Mucosa of stomach (tissue), 1 donor: ENCODE measurements around the gene BBOX1.

ENCODE experiments used
- H3K27me3 ChIP-seq: one replicate; pipeline ENCODE4 v1.7.0; 2013; ENCODE audit warnings: mild to moderate bottlenecking, low read length; ENCODE audit not compliant: control insufficient read depth, insufficient read depth
- H3K36me3 ChIP-seq: one replicate; pipeline ENCODE4 v1.7.0; 2013; ENCODE audit warnings: low read length; ENCODE audit not compliant: control insufficient read depth, insufficient read depth
- H3K4me1 ChIP-seq: one replicate; pipeline ENCODE4 v1.7.0; 2013; ENCODE audit warnings: mild to moderate bottlenecking, low read length; ENCODE audit not compliant: control insufficient read depth, insufficient read depth
- H3K4me3 ChIP-seq: one replicate; pipeline ENCODE4 v1.7.0; 2013; ENCODE audit warnings: low read length
- H3K9ac ChIP-seq: one replicate; pipeline ENCODE4 v1.7.0; 2013; ENCODE audit warnings: mild to moderate bottlenecking, low read length, moderate library complexity
- H3K9me3 ChIP-seq: one replicate; pipeline ENCODE4 v1.7.0; 2013; ENCODE audit warnings: mild to moderate bottlenecking, low read length, moderate library complexity; ENCODE audit not compliant: control insufficient read depth
- donor health status: Pancreatic carcinoma.

The BBOX1 gene

DNA sequence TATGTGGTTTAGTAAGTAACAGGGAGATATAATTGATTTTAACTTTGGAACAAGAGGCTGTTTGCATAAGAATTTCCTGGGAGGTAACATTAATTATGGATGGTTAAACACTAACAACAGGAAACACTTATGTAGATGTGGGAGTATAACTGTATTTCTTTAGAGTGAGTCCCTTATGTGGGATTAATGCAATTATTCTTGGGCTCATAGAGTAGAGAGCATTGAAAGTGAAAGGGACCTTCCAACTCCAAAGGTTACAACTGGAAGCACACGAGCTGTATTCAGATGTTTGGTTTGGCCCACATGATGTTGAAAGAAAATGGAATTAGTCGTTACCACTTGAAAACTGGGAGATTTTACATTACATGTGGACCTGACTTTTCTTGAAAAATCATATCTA, 53.5 kb downstream of the BBOX1 start:
- Histone ChIP-seq H3K4me3 (no peak overlapping the region), H3K4me1 (no peaks in the 10 kb centered on the region), H3K36me3 (no peaks in the 10 kb centered on the region), H3K27me3 (no peaks in the 10 kb centered on the region), H3K9me3 (no peaks in the 10 kb centered on the region), H3K9ac (no peak overlapping the region)

DNA sequence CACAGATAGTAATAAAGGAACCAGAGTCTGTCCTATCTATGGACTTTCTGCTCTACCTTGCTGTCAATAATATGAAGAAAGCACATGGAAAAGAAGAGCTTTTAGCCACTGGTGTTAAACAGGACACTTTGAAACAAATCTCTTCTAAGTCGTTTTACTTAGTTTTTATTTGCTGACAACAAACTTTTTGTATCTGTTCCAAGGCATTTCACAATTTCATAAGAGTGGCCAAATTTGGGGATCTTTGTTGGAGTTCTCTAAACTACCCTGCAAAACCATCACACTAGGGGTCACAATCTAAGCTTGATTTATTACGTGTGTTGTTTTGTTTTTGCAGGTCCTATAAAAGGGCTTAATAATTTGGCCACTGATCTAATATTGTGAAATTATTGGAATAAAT, 54.4 kb downstream of the BBOX1 start:
- Histone ChIP-seq H3K4me3 (no peak overlapping the region), H3K9me3 (no peaks in the 10 kb centered on the region), H3K27me3 (no peaks in the 10 kb centered on the region), H3K36me3 (no peaks in the 10 kb centered on the region), H3K4me1 (no peaks in the 10 kb centered on the region), H3K9ac (no peak overlapping the region)

DNA sequence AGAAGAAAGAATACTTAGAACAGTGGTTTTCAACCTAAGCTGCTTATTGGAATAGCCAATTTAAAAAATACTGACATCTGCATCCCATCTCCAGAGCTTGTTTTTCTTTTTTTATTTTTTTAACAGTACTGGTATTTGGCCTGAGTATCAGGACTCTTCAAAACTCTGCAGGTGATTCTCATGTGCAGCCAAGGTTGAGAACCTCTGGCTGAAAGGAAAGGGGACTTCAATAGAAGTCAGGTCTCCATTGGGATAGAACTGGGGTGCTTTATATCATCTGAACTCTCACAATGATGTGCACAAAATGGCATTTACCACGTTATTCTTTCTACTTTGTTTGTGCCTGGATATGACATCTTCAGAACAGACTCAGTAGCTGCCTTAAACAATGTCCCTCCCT, 55.3 kb downstream of the BBOX1 start:
- H3K4me1 ChIP-seq = no peaks in the 10 kb centered on the region

DNA sequence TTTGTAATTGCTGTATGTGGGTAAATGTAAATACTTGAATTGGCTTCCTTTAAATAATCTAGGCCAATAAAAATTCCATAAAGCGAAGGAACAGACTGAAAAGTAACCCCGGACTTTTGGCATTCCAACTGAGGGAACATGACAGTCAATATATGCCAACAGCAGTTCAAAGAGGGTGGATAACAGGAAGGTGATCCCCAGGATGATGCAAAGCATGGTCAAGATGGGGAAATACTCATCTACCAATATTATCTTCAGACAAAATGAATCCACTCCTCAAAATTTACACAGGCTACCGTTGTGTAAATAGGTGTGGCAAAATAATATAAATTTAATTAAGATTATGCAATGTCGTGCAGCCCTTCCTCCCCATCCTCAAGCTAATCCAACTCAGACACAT, 56.9 kb downstream of the BBOX1 start:
- Histone ChIP-seq H3K27me3 (no peaks in the 10 kb centered on the region), H3K4me3 (no peak overlapping the region), H3K9me3 (no peaks in the 10 kb centered on the region), H3K36me3 (no peaks in the 10 kb centered on the region), H3K4me1 (no peaks in the 10 kb centered on the region), H3K9ac (no peak overlapping the region)

More for the DNA sequence above, 55.3 kb downstream of the BBOX1 start:
- Histone ChIP-seq H3K9ac (no peak overlapping the region), H3K36me3 (no peaks in the 10 kb centered on the region), H3K9me3 (no peaks in the 10 kb centered on the region), H3K27me3 (no peaks in the 10 kb centered on the region), H3K4me3 (no peak overlapping the region)

DNA sequence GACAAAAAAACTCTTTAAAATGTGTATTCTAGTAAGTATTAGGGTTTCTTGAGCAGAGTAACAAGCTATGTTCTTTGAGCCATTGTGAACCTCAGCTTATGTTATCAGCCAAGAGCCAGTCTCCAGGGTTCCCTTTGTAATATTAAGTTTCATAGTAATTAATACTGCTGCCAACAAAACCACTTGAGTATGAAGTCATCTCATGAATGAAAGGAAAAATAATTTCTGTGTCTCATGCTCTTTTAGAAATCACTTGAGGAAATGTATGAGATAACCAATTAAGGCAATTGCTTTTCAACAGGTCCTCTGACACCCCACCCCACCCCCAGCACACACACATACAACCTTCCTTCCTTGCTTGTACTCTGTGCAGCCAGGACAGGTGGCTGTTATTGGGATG, 59.9 kb downstream of the BBOX1 start:
- Histone ChIP-seq H3K4me1 (no peaks in the 10 kb centered on the region), H3K4me3 (no peak overlapping the region), H3K27me3 (no peaks in the 10 kb centered on the region), H3K9ac (no peak overlapping the region), H3K9me3 (no peaks in the 10 kb centered on the region), H3K36me3 (no peaks in the 10 kb centered on the region)

GRCh38 chr11:27107548-27107947, 66.9 kb downstream of the BBOX1 start:
- H3K4me1 ChIP-seq = no peaks in the 10 kb centered on the region
- H3K4me3 ChIP-seq = no peak overlapping the region
- H3K36me3 ChIP-seq = no peaks in the 10 kb centered on the region
- H3K27me3 ChIP-seq = no peaks in the 10 kb centered on the region
- H3K9ac ChIP-seq = no peak overlapping the region
- no peaks in the 10 kb centered on the region for H3K9me3 ChIP-seq

GRCh38 chr11:27108809-27109208, 68.2 kb downstream of the BBOX1 start:
- H3K9me3 ChIP-seq = no peaks in the 10 kb centered on the region
- no peaks in the 10 kb centered on the region for H3K27me3 ChIP-seq
- no peak overlapping the region for H3K9ac ChIP-seq
- H3K4me1 ChIP-seq = no peaks in the 10 kb centered on the region
- no peak overlapping the region for H3K4me3 ChIP-seq
- no peaks in the 10 kb centered on the region for H3K36me3 ChIP-seq

- Histone ChIP-seq H3K9me3 (no peaks in the 10 kb centered on the region), H3K4me1 (no peaks in the 10 kb centered on the region), H3K9ac (no peak overlapping the region), H3K36me3 (no peaks in the 10 kb centered on the region), H3K4me3 (no peak overlapping the region), H3K27me3 (no peaks in the 10 kb centered on the region)
Observed at GRCh38 chr11:27111896-27112295, 71.3 kb downstream of the BBOX1 start.

DNA sequence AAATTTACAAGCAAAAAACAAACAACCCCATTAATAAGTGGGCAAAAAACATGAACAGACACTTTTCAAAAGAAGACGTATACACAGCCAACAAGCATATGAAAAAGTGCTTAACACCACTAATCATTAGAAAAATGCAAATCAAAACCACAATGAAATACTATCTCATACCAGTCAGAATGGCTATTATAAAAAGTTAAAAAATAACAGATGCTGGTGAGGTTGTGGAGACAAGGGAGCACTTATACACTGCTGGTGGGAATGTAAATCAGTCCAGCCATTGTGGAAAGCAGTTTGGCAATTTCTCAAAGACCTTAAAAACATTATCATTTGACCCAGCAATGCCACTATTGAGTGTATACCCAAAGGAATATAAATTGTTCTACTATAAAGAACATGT, 72.3 kb downstream of the BBOX1 start:
- Histone ChIP-seq H3K27me3 (no peaks in the 10 kb centered on the region), H3K9me3 (no peaks in the 10 kb centered on the region), H3K36me3 (no peaks in the 10 kb centered on the region), H3K9ac (no peak overlapping the region), H3K4me1 (no peaks in the 10 kb centered on the region), H3K4me3 (no peak overlapping the region)

DNA sequence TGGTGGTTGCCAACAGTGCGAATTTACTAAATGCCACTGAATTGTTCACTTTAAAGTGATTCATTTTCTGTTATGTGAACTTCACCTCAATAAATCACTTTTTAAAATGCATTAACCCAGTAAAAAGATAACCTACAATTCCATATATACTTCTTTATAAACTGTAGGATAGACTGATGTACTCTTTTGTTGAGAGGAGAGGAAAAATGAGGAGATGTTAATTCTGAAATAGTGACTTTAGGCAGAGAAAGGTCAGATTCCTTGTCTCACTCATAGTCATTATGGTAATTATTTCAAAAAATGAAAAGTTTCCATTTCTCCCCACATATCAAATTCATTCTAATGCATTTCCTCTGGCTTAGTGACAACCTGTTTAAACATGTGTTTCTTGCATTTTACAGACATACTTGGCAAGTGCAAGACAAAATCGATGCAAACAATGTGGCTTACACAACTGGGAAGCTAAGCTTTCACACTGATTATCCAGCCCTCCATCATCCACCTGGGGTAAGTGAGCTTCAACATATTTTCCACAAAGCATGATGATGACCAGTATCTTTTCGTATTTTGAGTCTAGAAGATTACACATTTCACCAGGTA, 74.5 kb downstream of the BBOX1 start:
- Histone ChIP-seq H3K4me1 (no peaks in the 10 kb centered on the region), H3K4me3 (no peak overlapping the region), H3K9me3 (no peaks in the 10 kb centered on the region), H3K36me3 (no peaks in the 10 kb centered on the region), H3K27me3 (no peaks in the 10 kb centered on the region), H3K9ac (no peak overlapping the region)

- no peak overlapping the region for H3K9ac ChIP-seq
- H3K9me3 ChIP-seq = no peaks in the 10 kb centered on the region
- no peaks in the 10 kb centered on the region for H3K36me3 ChIP-seq
- H3K27me3 ChIP-seq = no peaks in the 10 kb centered on the region
- no peaks in the 10 kb centered on the region for H3K4me1 ChIP-seq
- H3K4me3 ChIP-seq = no peak overlapping the region
Observed at GRCh38 chr11:27116684-27117083, 76.1 kb downstream of the BBOX1 start.

GRCh38 chr11:27118371-27118770, 77.8 kb downstream of the BBOX1 start:
- Histone ChIP-seq H3K4me3 (no peak overlapping the region), H3K9ac (no peak overlapping the region), H3K27me3 (no peaks in the 10 kb centered on the region), H3K36me3 (no peaks in the 10 kb centered on the region), H3K9me3 (no peaks in the 10 kb centered on the region), H3K4me1 (no peaks in the 10 kb centered on the region)

GRCh38 chr11:27118949-27119348, 78.3 kb downstream of the BBOX1 start:
- H3K4me1 ChIP-seq = no peaks in the 10 kb centered on the region
- no peaks in the 10 kb centered on the region for H3K36me3 ChIP-seq
- H3K9me3 ChIP-seq = no peaks in the 10 kb centered on the region
- no peaks in the 10 kb centered on the region for H3K27me3 ChIP-seq
- H3K4me3 ChIP-seq = no peak overlapping the region
- no peak overlapping the region for H3K9ac ChIP-seq
